ENCODE measurements around the gene MUSTN1. TPM values are rescaled to one million over a fixed set of nuclear protein-coding genes. Genes with fewer than 3 reads are reported as not detected.
A peak's percentile ranks its signal among the peaks of the same experiment; 100 is the strongest.

Gene MUSTN1
- total and polyA plus RNA-seq, 2 of the 13 experiments (the other 11 are each of a cell fraction or from before 2014, with no cell fraction given): 0.84 to 1.4 TPM

- TF ChIP-seq ZNF496 (CRISPR knock-in tag; IDR thresholded peaks at IDR 0.05; ENCODE audit: insufficient replicate concordance) (no peak), ZSCAN31 (CRISPR knock-in tag; IDR thresholded peaks at IDR 0.05; ENCODE audit: low read depth) (no peak), NBN (conservative IDR thresholded peaks at IDR 0.05) (no peak), KLF12 (CRISPR knock-in tag; IDR thresholded peaks at IDR 0.05; ENCODE audit: borderline replicate concordance) (no peak), ELF4 (CRISPR knock-in tag; IDR thresholded peaks at IDR 0.05; ENCODE audit: borderline replicate concordance) (no peak), KDM4B (CRISPR knock-in tag; IDR thresholded peaks at IDR 0.05) (peak; percentile 23; the same call in 1 of the 2 replicates), MXD1 (CRISPR knock-in tag; IDR thresholded peaks at IDR 0.05) (peak; percentile 8; the same call in 1 of the 2 replicates), MYPOP (CRISPR knock-in tag; IDR thresholded peaks at IDR 0.05) (0 out of 2 replicates have a peak, but pooled peaks have one; percentile 55), MIER2 (CRISPR knock-in tag; IDR thresholded peaks at IDR 0.05) (no peak), POGZ (CRISPR knock-in tag; IDR thresholded peaks at IDR 0.05) (no peak), ZNF883 (CRISPR knock-in tag; IDR thresholded peaks at IDR 0.05; ENCODE audit: not compliant biosample characterization) (peak; percentile 16), ZNF678 (CRISPR knock-in tag; IDR thresholded peaks at IDR 0.05) (0 out of 2 replicates have a peak, but pooled peaks have one; percentile 19), ZFP82 (CRISPR knock-in tag; IDR thresholded peaks at IDR 0.05; ENCODE audit: borderline replicate concordance) (0 out of 2 replicates have a peak, but pooled peaks have one; percentile 39), ZNF337 (CRISPR knock-in tag; IDR thresholded peaks at IDR 0.05; ENCODE audit: borderline replicate concordance, low read depth) (0 out of 2 replicates have a peak, but pooled peaks have one; percentile 27), RARA (CRISPR knock-in tag; IDR thresholded peaks at IDR 0.05) (0 out of 2 replicates have a peak, but pooled peaks have one; percentile 11), EZH2 (conservative IDR thresholded peaks at IDR 0.05; ENCODE audit: low read depth, low read length) (no peak), MYC (CRISPR knock-in tag; IDR thresholded peaks at IDR 0.05; ENCODE audit: borderline replicate concordance) (peak; percentile 6; the same call in 1 of the 2 replicates), SIX4 (CRISPR knock-in tag; IDR thresholded peaks at IDR 0.05) (0 out of 2 replicates have a peak, but pooled peaks have one; percentile 9), ZNF335 (CRISPR knock-in tag; IDR thresholded peaks at IDR 0.05) (no peak), ZBTB7A (CRISPR knock-in tag; IDR thresholded peaks at IDR 0.05) (peak; percentile 77; the same call in 1 of the 2 replicates), HOXD1 (CRISPR knock-in tag; IDR thresholded peaks at IDR 0.05) (0 out of 2 replicates have a peak, but pooled peaks have one; percentile 1)
Measured at GRCh38 chr3:52793702-52794611, 40.9 kb downstream of the MUSTN1 start (continued).
